B cell (primary cell): Measurements from ENCODE around the gene SLC22A12.

Experiments
- CTCF ChIP-seq: fragments of 200-600 bp; IDR thresholded peaks from one replicate; pipeline ENCODE4 v1.8.0; 2022; ENCODE audit warnings: antibody characterized with exemption, mild to moderate bottlenecking
- EZH2 ChIP-seq: IDR thresholded peaks from 2 replicates; pipeline ENCODE4 v1.6.1; 2012; ENCODE audit warnings: borderline replicate concordance, low read depth, mild to moderate bottlenecking, moderate library complexity, low read length; ENCODE audit not compliant: insufficient read depth, poor library complexity, severe bottlenecking

DNA sequence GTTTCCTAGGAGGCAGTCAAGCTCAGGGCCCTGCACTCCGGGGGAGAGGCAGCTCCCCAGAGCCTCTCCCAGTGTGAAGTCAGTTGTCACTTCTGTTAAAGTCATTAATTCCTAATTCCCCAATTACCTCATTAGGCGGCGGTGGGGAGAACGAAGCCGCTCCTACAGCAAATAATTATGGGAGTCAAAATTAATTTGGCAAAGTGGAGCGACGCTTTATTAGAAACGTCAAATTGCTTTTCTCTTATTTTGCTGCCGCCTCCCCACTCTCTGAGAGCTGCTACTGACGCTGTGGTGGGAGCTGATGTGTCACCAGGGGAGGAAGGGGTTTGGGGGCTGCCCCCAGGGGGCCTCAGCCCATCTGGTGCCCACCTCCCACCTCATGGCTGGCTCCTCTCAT, 41.6 kb downstream of the SLC22A12 start:
- TF ChIP-seq CTCF (no peak), EZH2 (no peak)
